NCI-H1092 (cell line): ENCODE data around the gene RPIA.

Source experiments
- DNase-seq: peaks from one replicate; lab custom pipeline; 2025; lab: John Stamatoyannopoulos, UW

RPIA gene

DNA sequence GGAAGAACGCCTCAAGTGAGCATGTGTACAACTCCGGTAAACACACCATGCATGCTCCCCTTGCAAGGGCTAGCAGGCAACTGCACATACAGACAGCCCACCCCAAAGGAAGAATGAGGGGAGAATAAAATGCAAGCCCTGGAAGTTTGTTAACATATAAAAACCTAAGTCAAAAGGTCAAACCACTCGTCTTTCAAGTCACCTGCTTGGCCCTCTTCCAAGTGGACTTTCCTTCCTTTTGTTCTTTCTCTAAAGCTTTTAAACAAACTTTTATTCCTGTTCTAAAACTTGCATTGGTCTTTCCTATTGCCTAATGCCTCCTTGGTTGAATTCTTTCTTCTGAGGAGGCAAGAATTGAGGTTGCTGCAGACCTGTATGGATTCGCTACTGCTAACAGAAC is 5.2 kb upstream of the RPIA start:
- no peak for DNase-seq

DNA sequence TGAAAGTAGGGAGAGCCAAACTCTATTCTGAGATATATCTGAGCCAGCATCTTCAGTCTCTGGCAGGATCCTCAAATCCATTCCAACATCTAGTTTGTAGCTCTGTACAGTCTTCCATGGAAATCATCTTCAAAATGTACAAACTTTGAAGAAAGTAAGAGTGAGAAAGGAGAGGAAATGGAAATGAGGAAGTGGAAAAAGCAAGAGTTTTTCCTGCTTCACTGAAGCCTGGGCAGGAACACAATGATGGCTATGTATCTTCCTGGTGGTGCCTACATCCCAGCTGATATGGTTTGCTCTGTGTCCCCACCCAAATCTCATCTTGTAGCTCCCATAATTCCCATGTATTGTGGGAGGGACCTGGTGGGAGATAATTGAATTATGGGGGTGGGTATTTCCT is 4.1 kb upstream of the RPIA start:
- DNase-seq = no peak

DNA sequence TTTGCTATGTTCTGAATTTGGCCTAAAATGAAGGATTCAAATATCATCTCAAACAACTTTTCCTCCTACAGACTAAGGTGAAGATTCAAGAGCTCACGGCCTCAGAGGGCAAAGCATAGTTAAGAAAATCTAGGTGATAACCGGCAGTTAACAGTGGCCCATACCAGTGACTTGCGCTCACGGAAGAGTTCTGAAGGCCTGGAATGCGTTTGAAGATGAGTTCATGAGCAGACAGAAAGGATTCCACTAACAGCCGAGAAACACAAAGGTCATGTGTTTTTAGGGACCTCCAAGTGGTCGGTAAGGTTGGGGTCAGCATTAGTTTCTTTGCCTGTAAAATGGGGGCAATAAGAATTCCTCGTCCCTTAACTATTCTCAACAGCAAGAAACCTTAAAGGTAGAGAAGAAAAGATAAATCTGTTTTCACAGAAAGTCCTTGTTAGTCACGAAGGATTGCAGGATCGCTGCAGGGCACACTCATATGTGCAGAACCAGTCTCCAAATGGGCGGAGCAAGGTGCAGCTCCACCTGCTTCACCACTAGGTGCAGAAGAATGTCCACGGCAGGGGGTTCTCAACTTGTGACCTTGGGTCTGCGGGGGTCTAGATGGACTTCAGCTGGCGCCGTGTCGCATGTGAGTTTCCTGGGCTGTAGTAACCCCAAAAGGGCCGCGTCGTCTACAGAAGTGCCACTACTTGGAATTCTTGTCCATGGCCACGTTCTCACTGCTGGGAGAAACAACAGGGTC is 708 bp upstream of the RPIA start:
- no peak for DNase-seq

DNA sequence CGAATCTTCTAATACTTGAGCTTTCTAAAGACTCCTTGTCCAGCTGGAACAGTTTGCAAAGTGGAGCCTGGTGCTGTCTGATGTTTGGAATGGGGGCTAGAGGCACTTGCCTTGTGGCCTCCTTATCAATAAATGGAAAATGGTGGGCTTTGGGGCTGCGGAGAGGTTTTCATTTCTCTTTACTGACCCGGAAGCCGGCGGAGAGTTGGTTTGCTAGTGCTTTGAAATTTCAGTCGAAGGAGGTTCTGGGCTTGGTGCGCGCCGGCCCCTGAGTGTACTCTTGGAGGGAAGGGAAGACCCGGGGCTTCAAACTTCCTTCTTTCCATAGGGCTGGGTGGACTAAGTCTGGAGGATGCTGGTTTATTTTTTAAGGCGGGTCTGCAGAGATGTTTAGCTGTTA is 714 bp downstream of the RPIA start:
- DNase-seq = no peak

DNA sequence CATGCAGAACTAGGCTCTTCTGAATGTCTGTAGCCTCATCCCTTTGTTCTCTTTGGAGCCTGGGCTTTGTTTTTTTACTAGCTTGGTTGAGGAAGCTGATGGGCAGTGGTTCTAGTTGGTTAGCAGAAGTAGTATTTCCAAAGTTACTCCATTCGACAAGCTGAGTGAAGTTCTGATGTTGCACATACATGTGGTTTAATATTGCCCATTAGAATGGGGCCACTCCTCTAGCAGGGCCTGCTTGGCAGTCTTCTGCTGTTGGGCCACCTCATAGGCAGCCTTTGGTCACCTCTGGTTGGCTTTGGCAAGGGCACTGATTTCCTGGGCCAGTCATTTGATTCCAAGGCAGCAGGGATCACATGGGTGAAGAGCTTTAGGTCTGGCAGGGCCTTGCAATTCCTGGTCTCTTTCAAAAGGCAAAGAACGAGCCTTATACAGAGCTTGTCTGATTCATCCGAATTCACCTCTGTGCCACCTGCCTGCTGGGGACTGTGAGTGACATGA is 2.5 kb downstream of the RPIA start:
- DNase-seq = no peak

DNA sequence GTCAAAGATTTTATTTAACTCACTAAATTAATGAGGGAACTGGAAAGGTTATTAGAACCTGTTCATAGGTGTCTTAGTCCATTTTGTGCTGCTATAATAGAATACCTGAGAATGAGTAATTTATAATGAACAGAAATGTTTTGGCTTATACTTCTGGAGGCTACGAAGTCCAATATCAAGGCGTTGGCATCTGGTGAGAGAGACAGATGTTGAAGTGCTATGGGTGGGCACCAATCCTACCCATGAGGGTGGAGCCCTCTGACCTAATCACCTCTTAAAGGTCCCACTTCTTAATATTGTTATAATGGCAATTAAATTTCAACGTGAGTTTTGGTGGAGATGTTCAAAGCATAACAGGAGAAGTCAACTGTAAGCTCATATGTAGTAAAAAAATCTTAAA is 5.1 kb downstream of the RPIA start:
- no peak for DNase-seq

DNA sequence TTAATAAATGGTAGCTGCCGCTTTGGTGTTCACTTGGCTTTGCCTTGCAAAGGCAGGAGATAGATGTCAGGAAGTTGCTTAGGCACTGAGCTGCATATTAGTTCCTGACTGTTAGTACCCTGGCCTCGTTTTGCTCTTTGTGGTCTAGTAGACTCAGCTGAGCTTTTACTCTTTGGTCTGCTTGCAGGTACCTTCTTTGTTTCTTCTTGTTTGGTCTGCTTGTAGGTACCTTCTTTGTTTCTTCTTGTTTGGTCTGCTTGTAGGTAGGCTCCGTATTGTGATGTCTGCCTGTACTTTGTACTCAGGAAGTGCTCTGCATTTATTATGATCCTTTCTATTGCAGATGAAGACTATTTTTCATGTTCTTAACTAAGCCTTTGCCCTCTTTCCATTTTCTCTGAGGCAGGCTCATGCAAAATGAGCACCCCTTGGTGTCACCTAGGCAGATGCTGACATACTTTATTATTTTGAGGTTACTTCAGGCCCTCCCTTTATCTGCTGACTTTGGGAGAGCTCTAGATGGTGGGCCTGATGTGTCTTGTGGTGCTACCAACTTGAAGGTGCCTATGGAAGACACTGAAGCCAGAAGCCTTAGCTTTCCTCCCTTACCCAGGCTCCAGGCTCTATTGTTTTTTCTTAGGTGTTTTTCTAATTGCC is 6.0 kb downstream of the RPIA start:
- DNase-seq = no peak

DNA sequence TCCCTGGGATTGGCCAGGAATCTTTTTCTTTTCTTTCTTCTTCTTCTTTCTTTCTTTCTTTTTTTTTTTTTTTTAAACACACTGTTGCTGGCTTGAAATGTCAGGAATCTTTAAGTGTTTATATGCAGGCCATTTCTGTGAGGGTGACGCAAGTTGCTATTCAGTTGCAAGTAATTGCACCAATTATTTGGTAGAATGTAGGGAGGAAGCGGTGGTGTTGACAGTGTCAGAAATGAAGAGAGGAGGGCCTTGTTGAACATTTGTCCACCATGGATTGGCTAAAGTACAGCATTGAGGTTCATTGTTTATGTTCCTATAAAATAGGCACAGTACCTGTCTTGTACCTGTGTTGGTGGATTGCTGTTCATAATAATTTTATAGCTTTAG is 6.5 kb downstream of the RPIA start:
- no peak for DNase-seq

DNA sequence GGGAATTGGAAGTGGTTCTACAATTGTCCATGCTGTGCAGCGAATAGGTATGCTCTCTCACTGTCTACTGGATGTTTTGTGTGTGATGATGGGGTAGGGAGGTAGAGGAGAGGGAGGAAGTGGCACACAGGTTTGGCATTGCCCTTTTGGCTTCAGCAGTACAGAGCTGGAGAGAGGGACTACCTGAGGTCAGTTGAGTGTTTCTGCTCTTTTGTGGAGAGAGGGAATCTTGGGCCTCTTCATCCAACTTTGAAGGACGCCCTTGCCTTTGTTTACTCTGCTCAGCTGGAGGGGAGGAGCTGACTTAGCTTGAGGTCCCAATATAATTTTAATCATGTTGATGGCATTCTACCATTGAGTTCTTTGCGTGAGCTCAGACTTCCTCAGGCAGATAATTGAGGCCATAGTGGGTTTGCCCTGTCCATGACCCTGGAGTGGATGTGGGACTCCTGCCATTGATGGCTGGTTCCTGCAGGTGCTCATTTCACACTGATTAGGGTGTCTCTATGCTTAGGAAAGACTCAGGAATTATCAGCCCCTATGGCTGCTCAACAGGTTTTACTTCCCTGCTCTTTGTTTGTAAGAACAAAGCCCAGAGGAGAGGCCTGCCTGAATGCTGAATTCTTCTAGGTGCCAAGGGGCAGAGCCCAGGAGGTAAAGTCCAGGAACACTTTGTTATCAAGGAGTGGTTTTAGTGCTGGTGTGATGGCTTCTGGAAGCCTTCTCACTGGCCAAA is 7.2 kb downstream of the RPIA start:
- no peak for DNase-seq

DNA sequence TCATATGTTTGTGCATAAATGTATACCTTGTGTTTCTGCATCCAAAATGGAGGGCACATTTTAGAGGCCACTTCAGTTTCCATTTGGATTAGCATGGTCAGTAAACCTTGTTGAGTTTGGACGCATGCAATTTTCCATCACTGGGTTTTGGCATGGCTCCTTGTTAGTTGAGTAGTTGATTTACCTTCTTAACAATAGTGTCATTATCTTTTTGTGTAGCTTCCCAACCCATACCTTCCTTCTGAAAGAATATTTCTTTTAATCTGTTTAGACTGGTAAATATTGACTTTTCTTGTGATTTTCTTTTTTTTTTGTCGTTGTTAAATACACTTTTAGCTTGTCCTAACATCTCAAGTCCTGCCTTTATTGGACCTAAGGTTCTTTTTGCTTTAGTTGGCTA is 15.5 kb downstream of the RPIA start:
- peak; percentile 4 for DNase-seq

DNA sequence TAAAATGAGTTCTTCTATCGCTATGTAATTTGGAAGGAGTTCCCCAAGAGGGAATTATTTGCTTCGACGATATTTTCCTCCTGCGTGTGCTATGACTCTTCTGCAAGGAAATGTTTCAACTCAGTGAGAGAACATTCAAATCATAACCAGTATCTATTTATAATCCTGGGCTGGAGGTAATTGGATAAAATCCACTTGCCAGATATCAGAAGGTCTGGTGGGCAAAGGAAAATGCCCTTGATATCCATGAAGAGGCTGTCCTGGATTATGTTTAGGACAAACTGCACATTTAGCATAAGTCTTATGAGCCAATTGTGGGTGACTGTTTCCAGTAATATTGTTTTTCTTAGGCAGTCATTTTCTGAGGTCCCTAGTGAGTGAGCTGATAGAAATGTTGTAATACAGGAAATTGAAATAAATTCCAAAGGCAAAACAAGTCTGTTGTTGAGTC is 17.7 kb downstream of the RPIA start:
- DNase-seq = no peak

DNA sequence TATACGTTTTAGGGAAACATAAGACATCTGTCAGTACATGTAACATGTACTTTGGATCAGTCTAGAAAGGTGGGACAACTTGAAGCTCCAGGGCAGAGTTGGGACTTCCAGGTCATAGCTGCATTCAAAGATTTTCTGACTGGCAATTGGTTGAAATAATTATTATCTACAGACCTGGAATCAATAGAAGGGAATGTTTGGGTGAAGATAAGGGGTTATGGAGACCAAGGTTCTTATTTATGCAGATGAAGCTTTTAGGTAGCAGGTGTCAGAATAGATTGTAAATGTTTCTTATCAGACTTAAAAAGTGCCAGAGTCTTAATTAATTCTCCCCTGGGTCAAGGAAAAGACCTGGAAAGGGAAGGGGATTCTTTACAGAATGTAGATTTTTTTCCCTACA is 19.8 kb downstream of the RPIA start:
- DNase-seq = no peak

DNA sequence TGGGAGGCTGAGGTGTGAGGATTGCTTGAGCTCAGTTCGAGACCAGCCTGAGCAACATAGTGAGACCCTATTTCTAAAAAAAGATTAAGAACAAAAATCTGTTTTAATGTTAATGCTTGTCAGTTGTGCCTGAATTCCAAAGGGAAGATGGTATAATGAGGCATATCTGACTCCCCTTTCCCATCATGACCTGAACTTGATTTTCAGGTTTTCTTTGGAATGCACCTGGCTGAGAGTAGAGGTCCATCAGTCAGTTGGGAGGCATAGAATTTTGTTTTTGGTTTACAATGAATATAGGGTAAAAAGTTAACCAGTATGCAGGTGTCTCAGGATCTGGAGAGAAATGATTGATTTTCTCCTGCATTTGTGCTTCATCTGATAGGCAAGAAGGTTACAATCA is 20.4 kb downstream of the RPIA start:
- no peak for DNase-seq

DNA sequence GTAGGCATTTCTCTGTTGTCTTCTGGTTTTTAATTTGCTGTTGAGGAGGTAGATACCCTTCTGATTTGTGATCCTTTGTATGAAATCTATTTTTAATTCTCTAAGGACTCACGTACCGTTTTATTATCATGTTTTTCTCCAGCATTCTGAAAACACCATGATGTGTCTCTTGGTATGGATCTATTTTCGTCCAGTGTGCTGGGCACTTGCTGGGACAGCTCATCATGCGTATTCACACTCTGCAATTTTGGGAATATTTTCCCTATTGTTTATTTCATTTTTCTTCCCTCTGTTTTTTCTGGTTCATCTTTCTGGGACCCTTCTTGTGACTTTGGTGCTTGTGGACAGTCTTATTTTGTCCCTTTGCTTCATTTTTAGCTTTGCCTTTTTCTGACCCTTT is 21.9 kb downstream of the RPIA start:
- DNase-seq = no peak

DNA sequence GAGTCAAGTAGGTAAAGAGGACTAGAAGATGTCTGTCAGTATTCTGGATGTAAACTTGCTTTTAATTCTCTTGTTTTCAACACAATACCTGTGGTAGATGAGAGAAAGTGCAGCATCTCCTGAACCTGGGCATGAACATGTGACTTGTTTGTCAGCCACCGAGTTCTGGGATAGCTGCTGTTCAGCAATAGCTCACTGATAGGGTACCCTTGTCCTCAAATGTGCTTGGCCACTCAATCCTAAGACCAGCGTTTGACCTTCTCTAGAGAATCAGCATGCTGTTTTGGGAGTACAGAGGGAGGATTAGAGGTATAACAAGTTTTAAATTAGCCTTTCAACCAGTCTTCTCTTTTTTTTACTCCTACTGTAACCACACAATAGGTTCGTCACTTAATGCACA is 23.2 kb downstream of the RPIA start:
- no peak for DNase-seq

DNA sequence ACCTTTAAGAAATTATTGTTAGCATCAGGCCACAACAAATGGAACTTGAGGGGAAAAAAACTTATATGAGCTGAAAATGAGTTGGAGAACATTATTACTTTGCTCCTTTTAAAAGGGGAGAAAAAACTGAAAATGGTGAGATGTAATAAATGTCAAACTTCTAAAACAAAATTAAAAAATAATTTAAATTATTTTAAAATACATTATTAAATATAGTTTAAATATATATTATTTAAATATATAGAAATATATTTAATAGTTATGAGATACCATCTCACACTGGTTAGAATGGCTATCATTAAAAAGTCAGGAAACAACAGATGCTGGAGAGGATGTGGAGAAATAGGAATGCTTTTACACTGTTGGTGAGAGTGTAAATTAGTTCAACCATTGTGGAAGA is 28.9 kb downstream of the RPIA start:
- DNase-seq = no peak

DNA sequence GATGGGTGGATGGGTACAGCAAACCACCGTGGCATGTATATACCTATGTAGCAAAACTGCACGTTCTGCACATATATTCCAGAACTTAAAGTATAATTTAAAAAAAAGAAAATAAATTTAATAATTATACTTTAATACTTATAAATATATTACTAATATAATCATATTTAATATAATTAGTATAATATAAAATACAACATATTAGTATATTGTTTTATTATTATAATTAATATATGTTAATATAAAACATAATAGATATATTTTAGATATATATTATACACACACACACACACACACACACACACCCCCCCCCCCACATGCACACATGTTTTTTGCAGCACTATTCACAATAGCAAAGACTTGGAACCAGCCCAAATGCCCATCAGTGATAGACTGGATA is 29.8 kb downstream of the RPIA start:
- no peak for DNase-seq

DNA sequence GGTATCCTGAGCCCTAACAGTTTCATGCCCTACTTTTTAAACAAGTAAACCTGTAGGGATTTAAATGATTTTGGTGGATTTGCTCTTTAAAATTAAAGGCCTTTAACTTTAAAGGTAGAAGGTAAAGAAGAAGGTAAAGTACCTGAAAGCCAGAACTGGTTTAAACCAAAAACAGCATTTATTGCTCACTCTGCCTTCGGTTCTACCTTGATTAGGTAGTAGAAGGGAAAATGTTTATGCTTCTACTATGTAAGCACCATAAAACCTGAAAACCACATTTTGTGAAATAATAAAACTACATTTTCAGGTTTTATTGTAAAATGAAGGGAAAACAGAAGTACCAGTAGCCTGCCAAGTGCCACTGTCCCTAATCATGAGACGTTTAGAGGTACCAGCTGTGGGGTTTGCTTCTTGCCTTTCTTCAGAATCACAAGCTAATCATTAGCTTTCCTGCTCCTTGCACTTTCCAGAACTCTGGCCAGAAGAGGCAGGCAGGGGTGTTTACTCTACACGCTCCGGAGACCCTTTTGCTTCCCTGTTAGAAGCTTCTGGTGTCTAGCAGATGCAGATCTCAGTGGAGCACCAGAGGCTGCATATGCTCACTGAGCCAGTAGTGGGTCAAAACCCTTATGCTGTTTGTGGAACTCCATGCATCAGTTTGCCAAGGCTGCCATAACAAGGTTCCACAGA is 33.3 kb downstream of the RPIA start:
- no peak for DNase-seq

DNA sequence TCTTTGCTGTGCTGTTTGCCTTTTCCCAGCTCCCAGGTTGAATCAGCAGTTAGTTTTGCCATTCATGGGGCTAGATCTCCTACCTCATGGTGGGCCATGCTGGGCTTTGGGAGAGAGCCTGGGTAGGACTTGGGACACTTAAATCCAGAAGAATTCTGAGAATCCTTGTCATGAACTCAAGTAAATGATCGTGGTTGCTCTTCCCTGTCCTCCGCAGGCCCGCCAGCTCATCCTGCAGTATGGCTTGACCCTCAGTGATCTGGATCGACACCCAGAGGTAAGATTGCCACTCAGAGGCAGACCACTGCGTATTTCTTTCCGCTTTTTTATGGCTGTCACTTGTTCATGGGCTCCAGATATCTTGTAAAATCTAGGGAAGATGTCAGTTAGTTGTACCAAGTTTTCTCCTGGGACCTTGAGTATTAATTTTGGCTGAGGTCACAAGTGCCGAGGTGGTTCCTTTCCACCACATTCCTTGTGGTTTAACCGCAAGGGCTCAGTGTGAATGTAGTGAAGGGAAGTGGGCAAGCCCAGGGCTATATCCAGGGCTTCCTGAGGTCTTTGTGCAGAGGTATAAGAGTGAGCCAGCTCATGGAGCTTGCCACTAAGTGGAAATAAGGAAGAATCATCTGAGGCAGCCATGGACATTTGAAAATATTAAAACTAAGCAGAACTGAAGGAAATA is 37.7 kb downstream of the RPIA start:
- DNase-seq = no peak

DNA sequence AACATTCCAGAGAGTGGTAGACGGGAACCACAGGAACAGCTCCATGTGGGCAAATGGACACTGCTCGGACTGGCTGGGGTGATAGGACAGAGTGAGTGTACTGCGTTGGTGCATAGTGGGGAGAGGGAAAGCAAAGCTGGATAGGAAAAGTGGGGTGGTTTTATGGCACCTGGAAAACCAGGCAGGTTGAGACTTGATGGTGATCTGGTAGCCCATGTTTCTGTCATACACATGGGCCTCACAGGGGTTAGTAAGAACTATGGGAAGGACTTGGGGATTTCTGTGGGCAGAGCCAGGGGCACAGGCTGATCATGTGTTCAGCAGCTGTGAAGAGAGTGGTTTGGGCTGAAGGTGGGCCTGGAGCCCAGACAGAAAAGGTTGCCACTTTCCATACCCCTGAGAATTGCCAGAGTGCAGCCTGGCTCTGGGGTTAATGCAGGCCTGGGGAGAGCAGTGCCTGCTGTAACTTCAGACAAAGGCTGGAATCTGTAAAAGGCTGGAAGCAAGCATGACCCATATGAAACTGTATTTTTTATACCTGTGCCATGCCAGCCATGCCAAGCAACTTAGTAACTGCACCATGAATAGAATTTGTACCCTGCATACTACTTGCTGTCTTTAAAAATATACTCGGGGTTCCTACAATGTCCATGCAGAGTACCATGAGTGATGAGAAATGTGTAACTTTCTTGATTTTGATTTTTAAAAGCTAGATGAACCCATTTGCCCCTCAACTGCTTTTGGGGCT is 41.9 kb downstream of the RPIA start:
- DNase-seq = no peak

DNA sequence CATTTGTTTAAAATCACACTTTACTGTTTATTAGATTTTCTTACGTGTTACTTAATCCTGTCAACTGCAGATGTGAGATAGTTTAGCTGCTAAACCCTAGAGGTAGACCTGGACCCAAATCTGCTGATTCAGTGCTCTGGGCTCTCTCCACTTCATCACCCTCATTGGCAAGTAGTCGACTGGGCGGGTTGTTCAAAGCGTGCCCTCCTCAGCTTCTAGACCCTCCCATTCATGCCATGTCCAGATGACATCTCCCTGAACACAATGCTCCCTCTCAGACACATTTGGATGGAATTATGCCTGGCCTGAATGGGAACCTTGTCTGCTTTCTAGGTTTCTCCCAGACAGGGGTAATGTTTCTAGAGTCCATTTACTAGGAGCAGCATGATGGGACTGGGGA is 43.7 kb downstream of the RPIA start:
- no peak for DNase-seq
